Activated naive CD8-positive, alpha-beta T cell treated with anti-CD3 and anti-CD28 coated beads, Interleukin-2, amount 50 U/mL, for 24 hours (primary cell): ENCODE data around the gene HIGD2A.
"Not testable (repeated sequence)": the region's sequence is repeated elsewhere in the genome, so short reads cannot be mapped to it uniquely, and the experiment has no call there.

Experiments used
- ATAC-seq: fragments of 150-1000 bp; cut with Tn5 transposase; one replicate; pipeline ENCODE4 v1.10.0; 2021
- DNase-seq: peaks from one replicate; pipeline ENCODE4 v3.0.0; 2021
- H3K27ac Mint-ChIP-seq: one replicate; pipeline ENCODE4 v1.8.0; 2021; ENCODE audit warnings: mild to moderate bottlenecking, mixed read lengths
- H3K27me3 Mint-ChIP-seq: one replicate; pipeline ENCODE4 v1.8.0; 2021; ENCODE audit warnings: mixed read lengths
- H3K36me3 Mint-ChIP-seq: one replicate; pipeline ENCODE4 v1.8.0; 2021; ENCODE audit warnings: low read depth, mixed read lengths
- H3K4me1 Mint-ChIP-seq: one replicate; pipeline ENCODE4 v1.8.0; 2021; ENCODE audit warnings: mixed read lengths
- H3K4me3 Mint-ChIP-seq: one replicate; pipeline ENCODE4 v1.8.0; 2021; ENCODE audit warnings: mild to moderate bottlenecking, moderate library complexity, mixed read lengths
- H3K9me3 Mint-ChIP-seq: one replicate; pipeline ENCODE4 v1.8.0; 2021; ENCODE audit warnings: mixed read lengths

The HIGD2A gene

GRCh38 chr5:176400382-176401156 lies 12.0 kb downstream of the HIGD2A start:
- no peak overlapping the region for H3K4me3 Mint-ChIP-seq
- H3K27ac Mint-ChIP-seq: no peak overlapping the region
- no peaks in the 10 kb centered on the region for H3K9me3 Mint-ChIP-seq
- no peaks in the 10 kb centered on the region for H3K27me3 Mint-ChIP-seq
- ATAC-seq: no peak
- peaks cover 7% of the 10 kb centered on the region for H3K36me3 Mint-ChIP-seq
- DNase-seq: no peak
- H3K4me1 Mint-ChIP-seq: no peaks in the 10 kb centered on the region

DNA sequence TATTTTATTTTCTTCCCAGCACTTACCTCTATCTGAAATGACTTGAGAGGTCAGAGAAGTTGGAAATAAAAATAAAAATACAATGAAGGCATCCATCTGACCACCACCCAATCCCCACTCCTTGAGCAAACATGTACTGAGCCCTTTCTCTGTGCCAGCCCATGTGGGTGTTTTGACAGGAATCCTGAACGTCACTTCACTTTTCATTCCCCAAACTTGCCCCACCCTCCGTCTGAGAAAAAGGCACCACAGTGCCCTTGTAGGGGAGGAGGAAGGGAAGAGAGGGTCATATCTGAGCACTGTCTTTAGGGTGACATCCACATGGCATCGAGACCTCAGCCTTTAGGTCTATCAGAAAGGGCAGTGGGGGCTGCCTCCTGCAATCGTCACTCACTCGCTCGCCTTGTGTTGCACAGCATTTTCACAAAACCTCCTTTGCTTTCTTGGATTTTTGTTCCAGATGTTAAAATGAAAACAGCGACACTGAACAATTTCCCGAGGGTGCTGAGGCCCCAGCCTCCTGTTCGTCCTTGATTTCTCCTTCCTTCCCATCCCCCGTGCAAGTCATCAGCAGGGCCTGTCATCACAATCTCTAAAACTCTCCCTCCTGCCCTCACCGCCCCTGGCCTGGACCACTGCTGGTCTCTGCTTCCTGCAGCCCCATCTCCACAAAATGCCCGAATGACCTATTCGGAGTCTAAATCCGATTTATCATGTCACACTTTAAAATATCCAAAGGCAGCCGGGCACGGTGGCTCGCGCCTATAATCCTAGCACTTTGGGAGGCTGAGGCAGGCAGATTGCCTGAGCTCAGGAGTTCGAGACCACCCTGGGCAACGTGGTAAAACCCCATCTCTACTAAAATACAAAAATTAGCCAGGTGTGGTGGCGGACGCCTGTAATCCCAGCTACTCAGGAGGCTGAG lies 13.0 kb downstream of the HIGD2A start:
- no peak for DNase-seq
- H3K27ac Mint-ChIP-seq: no peak overlapping the region
- H3K36me3 Mint-ChIP-seq: peaks cover 5% of the 10 kb centered on the region
- H3K9me3 Mint-ChIP-seq: no peaks in the 10 kb centered on the region
- ATAC-seq: no peak
- no peaks in the 10 kb centered on the region for H3K4me1 Mint-ChIP-seq
- no peak overlapping the region for H3K4me3 Mint-ChIP-seq
- no peaks in the 10 kb centered on the region for H3K27me3 Mint-ChIP-seq

GRCh38 chr5:176405656-176406435 lies 17.3 kb downstream of the HIGD2A start:
- Mint-ChIP-seq H3K36me3 (peaks cover 11% of the 10 kb centered on the region), H3K27ac (no peak overlapping the region)

GRCh38 chr5:176406436-176407052 lies 18.0 kb downstream of the HIGD2A start:
- no peak overlapping the region for H3K4me3 Mint-ChIP-seq
- H3K4me1 Mint-ChIP-seq: peaks cover 9% of the 10 kb centered on the region
- no peaks in the 10 kb centered on the region for H3K27me3 Mint-ChIP-seq
- DNase-seq (no peak), ATAC-seq (no peak)
- peaks cover 11% of the 10 kb centered on the region for H3K36me3 Mint-ChIP-seq
- no peak overlapping the region for H3K27ac Mint-ChIP-seq
- H3K9me3 Mint-ChIP-seq: no peaks in the 10 kb centered on the region

More at GRCh38 chr5:176405656-176406435, 17.3 kb downstream of the HIGD2A start:
- DNase-seq: no peak
- Mint-ChIP-seq H3K9me3 (no peaks in the 10 kb centered on the region), H3K27me3 (no peaks in the 10 kb centered on the region), H3K4me1 (peaks cover 2% of the 10 kb centered on the region), H3K4me3 (no peak overlapping the region)
- no peak for ATAC-seq

DNA sequence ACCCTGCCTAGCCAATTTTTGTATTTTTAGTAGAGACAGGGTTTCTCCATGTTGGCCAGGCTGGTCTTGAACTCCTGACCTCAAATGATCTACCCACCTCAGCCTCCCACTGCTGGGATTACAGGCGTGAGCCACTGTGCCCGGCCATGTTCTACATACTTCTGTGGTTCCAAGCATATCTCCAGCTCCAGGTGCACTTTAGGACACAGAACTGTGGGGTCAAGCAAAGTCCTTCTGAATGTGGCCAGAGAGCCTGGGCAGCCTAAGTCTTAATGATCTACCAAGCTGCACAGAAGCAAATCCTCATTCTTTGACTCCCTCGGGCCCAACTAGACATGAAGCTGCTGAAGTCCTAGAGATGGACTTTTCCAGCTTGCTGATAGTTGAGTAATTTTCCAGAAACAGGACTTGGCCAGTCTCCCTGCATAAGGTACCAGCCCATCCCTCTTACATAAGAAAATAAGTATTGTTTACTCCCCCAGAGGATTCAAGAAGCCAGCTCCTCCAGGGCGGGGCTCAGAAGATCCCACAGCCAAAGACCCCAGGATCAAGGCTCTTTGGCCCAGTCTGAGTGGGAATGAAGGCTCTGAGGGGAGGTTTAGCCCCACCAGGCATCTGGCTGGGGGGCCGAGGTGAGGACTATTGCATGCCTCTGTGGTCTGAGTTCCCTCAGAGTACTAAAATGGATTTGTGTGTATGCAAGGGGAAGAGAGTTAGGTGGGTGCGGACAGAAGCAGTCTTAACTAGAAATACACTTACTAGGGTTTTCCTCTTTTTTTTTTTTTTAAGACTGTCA lies 19.1 kb downstream of the HIGD2A start:
- DNase-seq (no peak), ATAC-seq (no peak)
- H3K4me1 Mint-ChIP-seq: peaks cover 9% of the 10 kb centered on the region
- H3K4me3 Mint-ChIP-seq: no peak overlapping the region
- no peaks in the 10 kb centered on the region for H3K27me3 Mint-ChIP-seq
- peaks cover 9% of the 10 kb centered on the region for H3K36me3 Mint-ChIP-seq
- no peaks in the 10 kb centered on the region for H3K9me3 Mint-ChIP-seq
- H3K27ac Mint-ChIP-seq: no peak overlapping the region

GRCh38 chr5:176408252-176408573 lies 19.7 kb downstream of the HIGD2A start:
- not testable (repeated sequence) for H3K4me3 Mint-ChIP-seq, H3K4me1 Mint-ChIP-seq, H3K27ac Mint-ChIP-seq, H3K9me3 Mint-ChIP-seq, ATAC-seq, DNase-seq, H3K27me3 Mint-ChIP-seq, H3K36me3 Mint-ChIP-seq

- no peak overlapping the region for H3K27ac Mint-ChIP-seq
- no peak for ATAC-seq
- no peaks in the 10 kb centered on the region for H3K9me3 Mint-ChIP-seq
- no peak overlapping the region for H3K4me3 Mint-ChIP-seq
- H3K36me3 Mint-ChIP-seq: peaks cover 8% of the 10 kb centered on the region
- peaks cover 10% of the 10 kb centered on the region for H3K4me1 Mint-ChIP-seq
- H3K27me3 Mint-ChIP-seq: no peaks in the 10 kb centered on the region
- DNase-seq: no peak
These were observed 20.0 kb downstream of the HIGD2A start for GRCh38 chr5:176408590-176408989.

DNA sequence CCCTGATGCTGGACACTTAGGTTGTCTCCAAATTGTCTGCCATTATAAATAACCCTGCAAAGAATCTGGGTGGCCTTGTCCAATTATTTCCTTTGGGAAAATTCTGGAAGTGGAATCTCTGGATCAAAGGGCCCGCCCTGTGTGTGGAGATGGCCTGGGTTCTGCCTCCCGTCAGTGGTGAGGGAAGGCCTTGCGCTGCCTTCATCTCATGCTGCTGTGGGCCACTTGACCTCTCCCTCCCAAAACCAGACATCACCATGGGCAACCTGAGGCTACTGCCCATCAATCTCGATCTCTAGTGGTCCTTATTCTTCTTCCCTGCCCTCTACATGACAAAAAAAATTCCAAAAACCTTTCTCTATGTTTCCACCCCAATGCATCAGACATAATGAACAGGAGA lies 21.2 kb downstream of the HIGD2A start:
- Mint-ChIP-seq H3K4me1 (peaks cover 22% of the 10 kb centered on the region), H3K27ac (no peak overlapping the region), H3K4me3 (no peak overlapping the region), H3K9me3 (no peaks in the 10 kb centered on the region), H3K36me3 (peaks cover 7% of the 10 kb centered on the region), H3K27me3 (no peaks in the 10 kb centered on the region)
- ATAC-seq (no peak), DNase-seq (no peak)

- peaks cover 30% of the 10 kb centered on the region for H3K4me1 Mint-ChIP-seq
- no peak overlapping the region for H3K4me3 Mint-ChIP-seq
- no peak overlapping the region for H3K27ac Mint-ChIP-seq
These were observed 22.1 kb downstream of the HIGD2A start for GRCh38 chr5:176410486-176411180.

DNA sequence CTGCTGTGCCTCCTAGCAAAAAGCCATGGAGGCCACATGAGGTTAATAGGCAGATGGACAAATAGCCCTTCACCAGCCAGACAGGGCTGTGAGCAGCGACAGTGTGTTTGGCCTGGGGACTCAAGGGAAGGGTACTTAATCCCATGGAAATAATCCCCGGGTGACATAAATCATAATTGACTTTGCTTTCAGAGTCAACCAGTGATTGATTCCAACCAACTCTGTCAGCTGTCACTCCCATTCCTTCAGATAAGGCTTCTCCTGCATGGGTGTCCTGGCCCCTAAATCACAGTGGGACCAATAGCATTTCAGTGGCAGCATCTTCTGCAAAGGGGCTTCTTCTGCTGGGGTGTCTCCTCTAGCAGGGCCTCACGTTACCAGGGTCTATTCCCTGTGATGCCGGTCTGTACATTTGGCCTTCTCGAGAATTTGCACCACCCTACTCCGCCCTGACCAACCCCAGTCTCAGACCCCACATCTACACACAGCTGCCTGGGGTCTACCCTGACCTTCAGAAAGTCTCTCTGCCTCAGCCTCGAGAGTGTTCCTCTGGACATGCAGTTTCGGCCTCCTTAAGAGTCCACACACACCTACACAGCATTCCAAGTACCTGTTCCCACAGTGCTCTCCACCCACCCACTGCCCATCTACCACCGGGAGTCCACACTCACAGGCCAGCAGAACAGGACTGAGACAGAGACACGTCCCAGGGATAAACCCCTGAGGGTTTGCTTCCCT lies 24.1 kb downstream of the HIGD2A start:
- Mint-ChIP-seq H3K9me3 (no peaks in the 10 kb centered on the region), H3K4me3 (no peak overlapping the region), H3K27ac (no peak overlapping the region)

More at GRCh38 chr5:176410486-176411180, 22.1 kb downstream of the HIGD2A start:
- Mint-ChIP-seq H3K9me3 (no peaks in the 10 kb centered on the region), H3K27me3 (no peaks in the 10 kb centered on the region), H3K36me3 (peaks cover 6% of the 10 kb centered on the region)
- DNase-seq: no peak
- ATAC-seq: no peak

DNA sequence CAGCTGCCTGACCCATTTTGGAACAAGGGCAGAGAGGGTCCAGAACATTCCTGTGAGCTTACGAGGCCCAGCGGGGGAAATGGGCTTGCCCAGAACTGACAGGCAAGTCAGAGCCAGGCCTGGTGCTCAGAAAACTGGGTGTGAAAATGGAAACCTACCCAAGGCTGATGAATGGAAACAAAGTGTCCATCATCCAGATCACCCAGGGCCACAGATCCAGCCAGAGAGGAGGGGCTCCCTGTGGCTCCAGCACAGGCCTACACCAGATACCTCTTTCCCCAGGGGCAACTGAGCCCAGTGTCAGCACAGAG lies 24.7 kb downstream of the HIGD2A start:
- no peak for DNase-seq
- Mint-ChIP-seq H3K27me3 (no peaks in the 10 kb centered on the region), H3K9me3 (no peaks in the 10 kb centered on the region), H3K36me3 (peaks cover 6% of the 10 kb centered on the region), H3K27ac (no peak overlapping the region), H3K4me3 (no peak overlapping the region), H3K4me1 (peaks cover 38% of the 10 kb centered on the region)
- no peak for ATAC-seq

More for the DNA sequence above, 24.1 kb downstream of the HIGD2A start:
- Mint-ChIP-seq H3K36me3 (peaks cover 6% of the 10 kb centered on the region), H3K27me3 (no peaks in the 10 kb centered on the region), H3K4me1 (peaks cover 38% of the 10 kb centered on the region)
- DNase-seq (no peak), ATAC-seq (no peak)

DNA sequence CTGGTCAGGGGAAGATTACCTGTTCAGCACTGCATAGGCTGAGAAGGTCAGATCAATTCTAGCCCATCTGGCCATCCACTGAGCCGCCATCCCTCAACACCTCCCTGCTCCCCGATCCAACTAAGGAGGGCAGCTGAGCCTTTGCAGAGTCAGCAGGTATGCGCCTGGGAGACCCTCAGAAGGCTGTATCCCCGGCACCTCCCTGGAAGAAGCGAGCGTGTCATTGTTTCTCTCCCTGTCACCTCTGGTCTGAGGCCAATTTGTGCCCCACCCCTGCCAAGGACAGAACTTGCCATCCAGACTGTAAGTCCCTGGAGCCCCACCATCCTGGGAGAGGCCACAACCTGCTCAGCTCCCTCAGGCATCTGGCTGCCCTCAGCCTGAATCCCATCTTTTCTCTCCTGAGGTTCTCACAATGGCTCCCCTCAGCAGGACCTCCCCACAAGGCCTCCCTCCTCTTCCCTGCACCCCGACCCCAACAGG lies 25.2 kb downstream of the HIGD2A start:
- ATAC-seq: no peak
- Mint-ChIP-seq H3K27ac (no peak overlapping the region), H3K4me1 (peaks cover 38% of the 10 kb centered on the region), H3K27me3 (no peaks in the 10 kb centered on the region), H3K36me3 (peaks cover 6% of the 10 kb centered on the region), H3K4me3 (no peak overlapping the region), H3K9me3 (no peaks in the 10 kb centered on the region)
- no peak for DNase-seq

DNA sequence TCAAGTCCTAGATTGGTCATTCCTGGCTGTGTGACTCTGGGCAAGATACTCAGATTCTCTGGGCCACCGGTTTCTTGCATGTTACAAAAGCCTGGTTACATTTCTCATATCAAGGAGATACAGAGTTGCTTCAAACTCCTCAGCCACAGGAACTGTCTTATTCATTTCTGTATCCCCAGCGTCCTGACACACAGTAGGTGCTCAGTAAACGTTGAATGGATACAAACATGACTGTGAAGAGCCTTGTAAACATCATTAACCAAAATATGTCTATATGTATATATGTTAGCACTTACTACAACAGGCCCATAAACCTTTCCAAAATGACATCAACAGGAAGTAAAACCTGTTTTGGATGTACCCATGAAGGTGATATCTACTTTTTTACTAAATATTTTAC lies 26.2 kb downstream of the HIGD2A start:
- Mint-ChIP-seq H3K27ac (no peak overlapping the region), H3K27me3 (no peaks in the 10 kb centered on the region), H3K36me3 (peaks cover 5% of the 10 kb centered on the region), H3K4me3 (peak overlapping the region; percentile 79), H3K4me1 (peaks cover 38% of the 10 kb centered on the region), H3K9me3 (no peaks in the 10 kb centered on the region)
- ATAC-seq (no peak), DNase-seq (no peak)
